Neuron (in vitro differentiated cells): Measurements from ENCODE around the gene PIF1.

Experiments used
- H2AFZ ChIP-seq: one replicate; pipeline ENCODE4 v1.6.1; 2013; ENCODE audit warnings: low read depth, mild to moderate bottlenecking, inconsistent platforms, low read length, moderate library complexity
- H3K27me3 ChIP-seq: one replicate; pipeline ENCODE4 v1.6.1; 2013; ENCODE audit warnings: low read length; ENCODE audit not compliant: insufficient read depth
- H3K36me3 ChIP-seq: one replicate; pipeline ENCODE4 v1.6.1; 2013; ENCODE audit warnings: low read length; ENCODE audit not compliant: insufficient read depth
- H3K4me1 ChIP-seq: one replicate; pipeline ENCODE4 v1.6.1; 2013; ENCODE audit warnings: low read length; ENCODE audit not compliant: insufficient read depth
- H3K4me3 ChIP-seq: 2 replicates; pipeline ENCODE4 v1.5.1; 2013; ENCODE audit warnings: mild to moderate bottlenecking, low read length, moderate library complexity
- H3K9me3 ChIP-seq: one replicate; pipeline ENCODE4 v1.6.1; 2013; ENCODE audit warnings: low read length

The PIF1 gene, protein sequence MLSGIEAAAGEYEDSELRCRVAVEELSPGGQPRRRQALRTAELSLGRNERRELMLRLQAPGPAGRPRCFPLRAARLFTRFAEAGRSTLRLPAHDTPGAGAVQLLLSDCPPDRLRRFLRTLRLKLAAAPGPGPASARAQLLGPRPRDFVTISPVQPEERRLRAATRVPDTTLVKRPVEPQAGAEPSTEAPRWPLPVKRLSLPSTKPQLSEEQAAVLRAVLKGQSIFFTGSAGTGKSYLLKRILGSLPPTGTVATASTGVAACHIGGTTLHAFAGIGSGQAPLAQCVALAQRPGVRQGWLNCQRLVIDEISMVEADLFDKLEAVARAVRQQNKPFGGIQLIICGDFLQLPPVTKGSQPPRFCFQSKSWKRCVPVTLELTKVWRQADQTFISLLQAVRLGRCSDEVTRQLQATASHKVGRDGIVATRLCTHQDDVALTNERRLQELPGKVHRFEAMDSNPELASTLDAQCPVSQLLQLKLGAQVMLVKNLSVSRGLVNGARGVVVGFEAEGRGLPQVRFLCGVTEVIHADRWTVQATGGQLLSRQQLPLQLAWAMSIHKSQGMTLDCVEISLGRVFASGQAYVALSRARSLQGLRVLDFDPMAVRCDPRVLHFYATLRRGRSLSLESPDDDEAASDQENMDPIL

DNA sequence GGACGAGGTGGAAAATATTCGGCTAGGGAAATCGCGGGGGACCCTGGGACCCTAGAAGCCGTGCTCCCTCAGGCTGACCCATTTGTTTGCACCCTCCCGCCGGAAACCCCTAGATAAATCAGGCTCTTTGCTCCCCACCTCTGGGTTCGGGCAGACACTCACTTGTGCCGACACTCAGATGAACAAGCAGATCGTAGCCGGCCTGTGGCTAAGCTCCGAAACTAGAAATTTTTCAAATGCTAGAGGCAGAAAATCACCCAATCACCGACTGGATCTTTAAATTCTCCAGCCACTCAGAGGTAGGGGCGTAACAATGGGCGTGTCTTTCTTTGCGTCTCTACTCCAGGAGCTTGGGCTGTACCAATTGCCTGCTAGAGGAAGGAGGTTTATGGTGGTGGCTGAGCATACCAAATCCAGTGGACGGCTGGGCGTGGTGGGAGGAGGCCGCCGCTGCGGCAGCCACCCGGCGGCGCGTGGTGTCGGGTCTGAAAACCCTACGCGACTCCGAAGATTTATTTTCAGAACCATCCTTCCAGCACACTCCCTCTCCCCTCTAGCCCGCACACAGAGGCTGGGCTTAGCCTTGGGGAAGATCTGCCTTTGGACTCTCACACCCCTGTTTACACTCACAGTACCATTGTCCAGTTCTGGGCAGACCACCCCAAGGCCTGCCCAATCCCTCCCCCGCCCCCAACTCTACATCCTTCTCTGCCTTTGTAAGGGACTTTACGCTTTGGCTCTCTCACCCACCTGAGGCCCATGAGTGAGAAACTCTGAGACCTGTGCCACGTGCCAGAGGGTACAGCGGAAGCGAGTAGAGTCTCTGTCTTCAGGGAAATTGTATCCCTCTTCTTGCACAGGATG is at the start of gene PIF1:
Gene PIF1 (minus strand): TSS at position 217 of the 864 bp plus-strand sequence. CDS start 1,312 bp downstream, outside the sequence.
- no peaks in the 10 kb centered on the region for H3K27me3 ChIP-seq
- H3K4me3 ChIP-seq = peak within 1 kb of the TSS; percentile 56
- no peaks in the 10 kb centered on the region for H3K9me3 ChIP-seq
- H3K4me1 ChIP-seq = peaks cover 10% of the 10 kb centered on the region
- peaks cover 8% of the 10 kb centered on the region for H3K36me3 ChIP-seq
- peak within 1 kb of the TSS; percentile 60 for H2AFZ ChIP-seq

- no peak overlapping the region for H3K4me3 ChIP-seq
- no peaks in the 10 kb centered on the region for H3K9me3 ChIP-seq
- H3K36me3 ChIP-seq = peaks cover under 1% of the 10 kb centered on the region
- no peak overlapping the region for H2AFZ ChIP-seq
- H3K27me3 ChIP-seq = no peaks in the 10 kb centered on the region
- peaks cover 13% of the 10 kb centered on the region for H3K4me1 ChIP-seq
Observed at GRCh38 chr15:64870353-64870752, 44.9 kb upstream of the PIF1 start.

- no peaks in the 10 kb centered on the region for H3K27me3 ChIP-seq
- H2AFZ ChIP-seq = no peak overlapping the region
- no peak overlapping the region for H3K4me3 ChIP-seq
- H3K9me3 ChIP-seq = no peaks in the 10 kb centered on the region
- peaks cover 13% of the 10 kb centered on the region for H3K4me1 ChIP-seq
- H3K36me3 ChIP-seq = peaks cover 3% of the 10 kb centered on the region
Observed at GRCh38 chr15:64869501-64869900, 44.1 kb upstream of the PIF1 start.

DNA sequence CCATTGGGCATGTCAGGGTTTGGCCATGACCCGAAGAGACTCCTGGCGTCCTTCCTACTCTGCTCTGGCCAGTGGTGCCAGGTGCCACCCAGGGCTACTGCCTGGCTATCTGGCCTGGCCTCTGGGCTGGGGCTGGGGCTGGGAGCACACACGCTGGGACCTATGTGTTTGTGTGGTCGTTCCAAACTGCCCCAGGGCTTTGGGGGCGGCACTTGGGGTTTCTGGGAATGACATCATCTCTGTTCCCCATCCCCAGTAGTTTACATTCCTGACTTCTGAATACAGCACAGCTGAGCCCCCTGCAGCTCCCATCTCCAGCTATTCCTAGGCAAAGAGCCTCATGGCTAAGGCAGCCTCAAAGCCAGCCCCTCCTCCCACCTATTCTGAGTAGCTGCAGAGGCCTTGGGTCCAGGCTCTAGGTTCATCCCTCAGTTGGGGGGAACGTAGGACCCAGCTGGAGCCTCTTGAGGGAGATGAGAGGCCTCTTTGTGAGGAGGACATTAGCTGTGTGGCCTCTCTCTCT is 40.6 kb upstream of the PIF1 start:
- Histone ChIP-seq H2AFZ (no peak overlapping the region), H3K9me3 (no peaks in the 10 kb centered on the region), H3K27me3 (no peaks in the 10 kb centered on the region), H3K4me1 (peaks cover 13% of the 10 kb centered on the region), H3K4me3 (no peak overlapping the region), H3K36me3 (peaks cover 3% of the 10 kb centered on the region)

DNA sequence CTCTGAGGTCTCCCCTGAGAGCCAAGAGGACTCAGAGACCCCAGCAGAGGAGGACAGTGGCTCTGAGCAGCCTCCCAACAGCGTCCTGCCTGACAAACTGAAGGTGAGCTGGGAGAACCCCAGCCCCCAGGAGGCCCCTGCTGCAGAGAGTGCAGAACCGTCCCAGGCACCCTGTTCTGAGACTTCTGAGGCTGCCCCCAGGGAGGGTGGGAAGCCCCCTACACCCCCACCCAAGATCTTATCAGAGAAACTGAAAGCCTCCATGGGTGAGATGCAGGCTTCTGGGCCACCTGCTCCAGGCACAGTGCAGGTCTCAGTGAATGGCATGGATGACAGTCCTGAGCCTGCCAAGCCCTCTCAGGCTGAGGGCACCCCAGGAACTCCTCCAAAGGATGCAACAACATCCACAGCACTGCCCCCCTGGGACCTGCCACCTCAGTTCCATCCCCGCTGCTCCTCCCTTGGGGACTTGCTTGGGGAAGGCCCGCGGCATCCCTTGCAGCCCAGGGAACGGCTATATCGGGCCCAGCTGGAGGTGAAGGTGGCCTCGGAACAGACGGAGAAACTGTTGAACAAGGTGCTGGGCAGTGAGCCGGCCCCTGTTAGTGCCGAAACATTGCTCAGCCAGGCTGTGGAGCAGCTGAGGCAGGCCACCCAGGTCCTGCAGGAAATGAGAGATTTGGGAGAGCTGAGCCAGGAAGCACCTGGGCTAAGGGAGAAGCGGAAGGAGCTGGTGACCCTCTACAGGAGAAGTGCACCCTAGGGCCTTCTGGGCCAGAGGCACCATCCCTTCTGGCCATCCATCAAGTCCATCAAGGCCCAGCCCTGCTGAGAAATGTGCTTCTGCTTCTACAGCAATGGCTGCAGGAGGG is 39.9 kb upstream of the PIF1 start:
- H2AFZ ChIP-seq = no peak overlapping the region

GRCh38 chr15:64864068-64864467 is 38.6 kb upstream of the PIF1 start:
- no peaks in the 10 kb centered on the region for H3K27me3 ChIP-seq
- peaks cover 13% of the 10 kb centered on the region for H3K4me1 ChIP-seq
- no peak overlapping the region for H3K4me3 ChIP-seq
- H3K36me3 ChIP-seq = peaks cover 10% of the 10 kb centered on the region
- H2AFZ ChIP-seq = no peak overlapping the region
- no peaks in the 10 kb centered on the region for H3K9me3 ChIP-seq

More for the DNA sequence above, 39.9 kb upstream of the PIF1 start:
- H3K27me3 ChIP-seq = no peaks in the 10 kb centered on the region
- peaks cover 13% of the 10 kb centered on the region for H3K4me1 ChIP-seq
- no peaks in the 10 kb centered on the region for H3K9me3 ChIP-seq
- peaks cover 7% of the 10 kb centered on the region for H3K36me3 ChIP-seq
- no peak overlapping the region for H3K4me3 ChIP-seq

- no peak overlapping the region for H2AFZ ChIP-seq
- H3K36me3 ChIP-seq = peaks cover 10% of the 10 kb centered on the region
- H3K4me3 ChIP-seq = no peak overlapping the region
- H3K4me1 ChIP-seq = peaks cover 17% of the 10 kb centered on the region
- H3K27me3 ChIP-seq = no peaks in the 10 kb centered on the region
- H3K9me3 ChIP-seq = no peaks in the 10 kb centered on the region
Observed at GRCh38 chr15:64862408-64862807, 37.0 kb upstream of the PIF1 start.

DNA sequence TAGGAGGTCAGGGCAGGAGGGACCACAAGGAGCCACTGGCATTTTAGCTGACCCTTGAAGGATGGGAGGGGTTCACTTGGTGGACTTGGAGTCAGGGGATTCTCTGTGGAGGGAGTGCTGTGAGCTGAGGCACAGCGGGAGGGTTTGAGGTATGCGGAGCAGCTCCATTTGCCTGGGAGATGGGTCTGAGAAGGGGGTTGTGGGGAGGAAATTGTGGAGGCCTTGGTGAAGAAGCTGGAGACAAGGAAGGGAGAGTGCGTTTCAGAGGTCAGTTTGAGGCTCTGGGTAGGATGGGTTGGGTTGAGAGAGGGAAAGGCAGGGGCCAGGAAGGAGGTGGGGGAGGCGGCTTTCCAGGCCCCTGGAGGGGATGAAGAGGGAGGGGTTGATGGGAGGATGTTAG is 36.5 kb upstream of the PIF1 start:
- no peak overlapping the region for H3K4me3 ChIP-seq
- H3K9me3 ChIP-seq = no peaks in the 10 kb centered on the region
- H3K4me1 ChIP-seq = peaks cover 20% of the 10 kb centered on the region
- no peaks in the 10 kb centered on the region for H3K27me3 ChIP-seq
- H3K36me3 ChIP-seq = peaks cover 10% of the 10 kb centered on the region
- no peak overlapping the region for H2AFZ ChIP-seq

- Histone ChIP-seq H2AFZ (no peak overlapping the region), H3K36me3 (peaks cover 10% of the 10 kb centered on the region), H3K27me3 (no peaks in the 10 kb centered on the region), H3K4me1 (peaks cover 20% of the 10 kb centered on the region), H3K9me3 (no peaks in the 10 kb centered on the region), H3K4me3 (no peak overlapping the region)
Observed at GRCh38 chr15:64861331-64861730, 35.9 kb upstream of the PIF1 start.

DNA sequence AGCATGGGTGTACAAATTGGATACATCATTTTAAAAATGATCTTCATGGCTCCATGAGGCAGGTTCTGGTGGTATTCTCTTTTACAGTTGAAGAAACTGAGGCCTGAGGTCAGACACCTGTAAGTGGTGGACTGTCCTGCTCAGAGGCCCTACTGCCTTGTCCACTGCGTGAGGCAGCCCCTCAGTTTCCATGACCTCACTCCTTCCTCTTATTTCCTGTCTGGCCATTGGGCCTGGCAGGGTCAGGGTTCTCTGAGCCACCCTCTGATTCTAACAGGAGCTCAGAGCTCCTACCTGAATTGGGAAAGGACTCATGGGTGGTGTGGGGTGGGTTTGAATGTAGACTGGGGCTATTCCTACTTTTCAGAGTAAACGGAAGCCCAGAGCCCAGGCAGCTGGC is 33.8 kb upstream of the PIF1 start:
- Histone ChIP-seq H2AFZ (no peak overlapping the region), H3K27me3 (no peaks in the 10 kb centered on the region), H3K4me1 (peaks cover 17% of the 10 kb centered on the region), H3K9me3 (no peaks in the 10 kb centered on the region), H3K36me3 (peaks cover 15% of the 10 kb centered on the region), H3K4me3 (no peak overlapping the region)

DNA sequence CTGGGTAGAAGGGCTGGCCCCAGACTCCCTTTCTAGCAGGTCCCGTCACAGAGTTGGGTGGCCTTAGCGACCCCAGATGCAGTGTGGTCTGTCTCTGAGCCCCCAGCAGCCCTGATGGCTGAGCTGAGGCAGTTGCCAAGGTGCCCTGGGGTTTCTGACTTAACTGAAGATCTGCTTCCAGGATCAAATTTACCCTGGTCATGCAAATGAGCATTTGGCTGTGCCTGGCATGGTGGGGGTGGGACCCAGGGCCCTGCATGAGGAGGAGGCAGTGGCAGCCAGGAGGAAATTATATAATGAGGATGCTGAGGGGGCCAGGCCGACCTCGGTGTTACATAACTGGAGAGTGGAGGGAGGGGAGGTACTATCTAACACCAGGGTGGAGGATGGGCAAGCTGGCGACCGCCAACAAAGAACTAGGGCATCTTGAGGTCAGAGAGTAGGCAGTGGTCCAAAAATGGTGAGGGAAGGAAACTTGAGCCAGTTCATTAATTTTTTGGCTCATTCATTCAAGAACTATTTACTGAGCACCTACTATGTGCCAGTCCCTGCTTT is 32.7 kb upstream of the PIF1 start:
- peaks cover 15% of the 10 kb centered on the region for H3K36me3 ChIP-seq
- no peak overlapping the region for H3K4me3 ChIP-seq
- H3K4me1 ChIP-seq = peaks cover 17% of the 10 kb centered on the region
- no peak overlapping the region for H2AFZ ChIP-seq
- H3K27me3 ChIP-seq = no peaks in the 10 kb centered on the region
- no peaks in the 10 kb centered on the region for H3K9me3 ChIP-seq

GRCh38 chr15:64857421-64857820 is 32.0 kb upstream of the PIF1 start:
- no peak overlapping the region for H3K4me3 ChIP-seq
- peaks cover 15% of the 10 kb centered on the region for H3K36me3 ChIP-seq

More at GRCh38 chr15:64857421-64857820, 32.0 kb upstream of the PIF1 start:
- Histone ChIP-seq H2AFZ (no peak overlapping the region), H3K9me3 (no peaks in the 10 kb centered on the region), H3K4me1 (peaks cover 17% of the 10 kb centered on the region), H3K27me3 (no peaks in the 10 kb centered on the region)
